GM19452 (cell line): ENCODE measurements around the gene HIVEP3.

Experiments
- ATAC-seq: cut with Tn5 transposase; IDR thresholded peaks from one replicate; pipeline ENCODE4 v1.9.1; 2021; ENCODE audit not compliant: unreplicated experiment

HIVEP3 gene

DNA sequence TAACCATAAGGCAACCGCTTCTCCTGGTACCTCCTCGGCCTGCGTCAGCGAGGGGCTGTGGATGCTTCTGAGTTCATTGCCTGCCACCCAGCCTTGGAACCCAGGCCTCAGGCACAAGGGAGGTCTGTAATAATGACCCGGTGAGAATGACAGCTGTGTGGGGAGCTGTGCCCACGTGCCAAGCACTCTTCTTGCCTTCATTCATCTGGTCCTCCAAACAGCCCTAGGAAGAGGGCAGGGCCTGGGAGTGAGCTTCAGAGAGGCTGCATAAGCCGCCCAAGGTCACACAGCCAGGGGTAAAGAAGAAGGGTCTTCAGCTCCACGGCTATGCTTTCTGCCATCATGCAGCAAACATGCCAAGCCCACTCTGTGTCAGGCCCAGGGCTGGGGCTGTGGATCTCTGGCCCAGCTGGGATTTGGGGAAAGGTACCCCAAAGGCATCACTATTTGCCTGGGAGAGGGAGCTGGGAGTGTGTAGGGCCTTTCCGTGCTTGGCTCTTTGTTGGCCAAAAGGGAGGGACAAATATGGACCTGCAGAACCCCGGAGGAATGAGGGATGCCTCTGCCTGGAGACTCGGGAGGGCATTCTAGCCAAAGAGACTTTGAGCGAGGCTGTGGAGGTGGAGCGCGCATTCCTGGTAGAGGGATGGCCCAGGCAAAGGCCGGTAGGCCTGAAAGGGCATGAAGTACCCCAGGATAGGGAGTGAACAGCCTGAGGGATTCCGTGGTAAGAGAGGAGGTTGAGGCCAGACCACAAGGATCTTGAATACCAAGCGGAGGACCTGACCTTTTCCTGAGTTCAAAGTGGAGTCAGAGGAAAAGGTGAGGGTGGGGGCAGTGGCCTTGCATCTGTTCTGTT lies 424.1 kb downstream of the HIVEP3 start:
- ATAC-seq = no peak

DNA sequence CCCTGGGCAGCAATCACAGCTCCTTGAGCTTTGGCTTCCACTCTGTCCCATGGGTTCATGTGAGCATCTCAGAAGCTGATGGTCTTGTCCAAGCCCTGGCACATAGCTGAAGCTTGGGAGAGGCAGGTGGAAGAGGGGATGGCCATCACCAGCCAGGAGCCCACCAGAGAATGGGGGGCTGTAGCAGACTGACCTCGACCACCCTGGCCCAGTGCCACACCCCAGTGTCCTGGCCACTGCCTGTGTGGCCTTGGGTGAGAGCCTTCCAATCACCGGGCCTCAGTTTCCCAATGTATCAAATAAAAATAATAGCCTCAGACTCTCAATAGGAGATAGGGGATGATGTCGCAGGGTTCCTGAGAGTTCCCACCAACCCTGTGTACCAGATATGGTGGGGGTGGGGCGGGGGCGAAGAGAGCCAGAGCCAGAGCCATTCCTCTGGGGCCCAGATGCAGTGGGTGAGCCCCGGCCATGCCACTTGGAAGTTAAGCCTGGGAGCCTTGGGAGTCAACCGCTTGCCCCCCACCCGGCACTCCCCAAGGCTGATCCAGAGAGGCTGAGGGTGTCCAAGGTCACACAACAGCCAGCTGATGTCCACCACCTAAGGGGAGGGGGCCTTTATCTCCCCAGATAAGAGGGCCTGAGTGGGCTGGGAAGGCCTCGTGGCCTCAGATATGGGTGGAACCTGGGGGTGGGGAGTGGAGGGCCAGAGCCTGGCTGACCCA lies 424.9 kb downstream of the HIVEP3 start:
- no peak for ATAC-seq

DNA sequence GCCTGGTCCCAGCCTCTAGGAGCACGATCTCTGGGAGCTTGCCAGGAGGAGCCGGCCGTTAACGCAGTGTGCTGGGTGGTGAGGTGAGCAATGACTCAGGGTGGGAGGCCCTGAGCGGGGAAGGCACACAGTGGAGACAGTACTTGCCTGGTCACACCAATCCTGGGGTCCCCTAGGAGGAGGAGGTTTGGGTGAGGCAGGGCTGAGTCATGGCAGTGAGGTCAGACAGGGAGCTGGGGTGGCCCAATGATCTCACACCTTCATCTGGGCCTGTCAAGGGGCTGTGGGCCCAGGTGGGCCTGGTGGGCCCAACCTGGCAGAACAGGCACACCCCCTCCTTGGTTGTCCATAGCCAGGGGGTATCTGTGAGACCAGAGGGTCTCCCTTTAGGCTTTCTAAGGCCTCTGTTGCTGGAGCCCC lies 425.6 kb downstream of the HIVEP3 start:
- no peak for ATAC-seq

DNA sequence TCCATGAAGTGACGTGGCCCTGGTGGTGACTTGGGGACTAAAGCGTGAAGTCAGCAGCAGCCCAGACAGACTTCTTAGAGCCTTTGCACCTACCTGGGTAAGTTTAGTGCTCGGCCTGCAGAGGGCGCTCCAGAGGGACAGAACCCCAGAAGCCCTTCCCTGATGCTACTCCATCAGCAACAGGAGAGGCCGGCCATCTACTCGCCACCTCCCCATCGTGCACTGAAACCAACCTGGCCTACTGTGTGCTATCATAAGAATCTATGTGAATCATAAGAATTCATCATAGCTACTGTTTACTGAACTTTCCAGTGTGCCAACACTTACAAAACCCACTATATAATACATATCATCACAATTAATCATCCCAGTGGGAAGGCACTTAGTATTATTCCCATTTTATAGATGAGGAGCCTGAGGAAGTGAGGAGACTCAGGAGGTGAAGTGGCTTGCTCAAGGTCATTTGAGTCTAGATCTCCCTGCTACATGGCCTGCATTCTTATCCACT lies 426.3 kb downstream of the HIVEP3 start:
- ATAC-seq = no peak

GRCh38 chr1:41490911-41491310 lies 427.8 kb downstream of the HIVEP3 start:
- ATAC-seq = no peak

GRCh38 chr1:41489561-41489960 lies 429.2 kb downstream of the HIVEP3 start:
- ATAC-seq = no peak

DNA sequence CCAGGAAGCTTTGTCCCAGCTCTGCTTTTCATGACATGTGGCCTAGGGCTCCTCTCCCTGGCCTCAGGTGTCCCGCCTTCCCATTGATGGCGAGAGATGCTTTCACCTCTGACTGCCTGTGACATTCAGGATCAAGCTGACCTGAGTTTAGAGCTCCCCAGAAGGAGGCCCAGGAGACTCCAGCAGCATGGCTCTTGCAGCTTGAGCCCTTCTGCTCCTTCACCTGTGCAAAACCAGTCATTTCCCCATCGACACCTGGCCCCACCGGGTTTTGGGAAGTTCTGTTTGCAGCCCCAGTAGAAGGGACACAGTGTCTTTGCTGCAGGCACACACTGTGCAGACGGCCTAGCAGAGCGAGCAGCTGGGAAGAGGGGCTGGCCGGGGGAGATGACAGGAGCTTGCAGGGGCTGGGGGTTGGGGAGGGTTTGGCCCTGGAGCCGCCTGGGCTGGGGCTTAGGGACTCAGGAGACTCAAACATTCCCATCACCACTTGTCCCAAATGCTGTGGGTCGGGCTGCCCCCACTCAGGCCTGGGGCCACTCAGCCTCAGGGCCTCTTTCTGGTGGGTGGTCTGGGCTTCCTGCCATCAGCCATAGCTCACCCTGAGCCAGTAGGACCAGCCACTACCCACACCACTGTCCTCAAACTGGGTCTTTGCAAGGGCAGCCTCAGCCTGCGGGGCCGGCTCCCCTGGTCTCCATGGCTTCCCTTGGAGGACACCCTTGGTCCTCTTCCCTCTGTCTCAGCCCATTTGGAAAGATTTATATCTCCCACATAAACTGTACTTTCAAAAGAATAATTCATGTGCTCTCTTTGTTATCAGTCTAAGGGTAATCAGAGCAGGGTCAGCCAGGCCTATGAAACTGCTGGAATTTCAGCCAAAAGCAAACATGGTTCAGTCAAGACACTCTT lies 430.4 kb downstream of the HIVEP3 start:
- ATAC-seq = no peak

DNA sequence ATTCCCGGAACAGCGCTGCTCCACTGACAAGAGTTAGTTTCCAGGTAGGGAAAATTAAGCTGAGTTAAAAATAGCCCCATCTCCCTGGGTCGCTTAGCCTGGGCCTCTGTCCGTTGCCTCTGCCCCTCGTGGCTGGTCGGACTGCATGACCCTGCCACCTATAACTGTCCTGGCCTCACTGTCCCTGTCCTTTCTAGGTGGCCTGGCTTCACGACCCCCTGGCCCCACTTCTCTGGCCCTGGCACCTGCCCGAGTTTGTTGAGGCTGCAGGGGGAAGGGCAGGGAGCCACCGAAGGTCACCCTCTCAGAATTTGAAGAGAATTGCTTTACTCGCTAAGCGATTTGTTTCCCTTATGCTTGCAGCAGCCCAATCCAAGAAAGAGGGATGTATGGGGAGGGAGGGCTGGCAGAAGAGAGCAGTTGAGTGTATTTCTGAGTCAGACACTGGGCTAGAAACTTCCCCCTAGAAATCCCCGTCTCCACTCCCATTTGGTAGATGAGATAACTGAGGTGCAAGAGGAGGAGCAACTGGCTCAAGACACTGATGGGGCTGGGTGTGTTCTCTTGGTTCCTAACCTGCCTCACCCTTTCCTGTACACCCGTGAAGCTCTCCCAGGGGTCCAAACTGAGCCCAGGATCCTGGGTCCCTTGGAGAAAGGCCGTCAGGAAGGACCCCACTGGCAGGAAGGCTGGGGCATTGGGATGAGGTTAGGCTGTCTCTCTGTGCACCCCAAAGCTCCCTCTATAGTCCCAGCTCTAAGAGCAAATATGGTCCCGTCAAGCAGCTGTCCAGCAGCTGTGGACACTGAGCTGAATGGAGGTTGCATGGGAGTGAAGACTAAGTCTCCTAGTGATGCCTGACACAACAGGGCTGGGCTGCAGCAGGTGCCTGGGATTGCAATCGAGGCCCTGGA lies 431.3 kb downstream of the HIVEP3 start:
- ATAC-seq = no peak

DNA sequence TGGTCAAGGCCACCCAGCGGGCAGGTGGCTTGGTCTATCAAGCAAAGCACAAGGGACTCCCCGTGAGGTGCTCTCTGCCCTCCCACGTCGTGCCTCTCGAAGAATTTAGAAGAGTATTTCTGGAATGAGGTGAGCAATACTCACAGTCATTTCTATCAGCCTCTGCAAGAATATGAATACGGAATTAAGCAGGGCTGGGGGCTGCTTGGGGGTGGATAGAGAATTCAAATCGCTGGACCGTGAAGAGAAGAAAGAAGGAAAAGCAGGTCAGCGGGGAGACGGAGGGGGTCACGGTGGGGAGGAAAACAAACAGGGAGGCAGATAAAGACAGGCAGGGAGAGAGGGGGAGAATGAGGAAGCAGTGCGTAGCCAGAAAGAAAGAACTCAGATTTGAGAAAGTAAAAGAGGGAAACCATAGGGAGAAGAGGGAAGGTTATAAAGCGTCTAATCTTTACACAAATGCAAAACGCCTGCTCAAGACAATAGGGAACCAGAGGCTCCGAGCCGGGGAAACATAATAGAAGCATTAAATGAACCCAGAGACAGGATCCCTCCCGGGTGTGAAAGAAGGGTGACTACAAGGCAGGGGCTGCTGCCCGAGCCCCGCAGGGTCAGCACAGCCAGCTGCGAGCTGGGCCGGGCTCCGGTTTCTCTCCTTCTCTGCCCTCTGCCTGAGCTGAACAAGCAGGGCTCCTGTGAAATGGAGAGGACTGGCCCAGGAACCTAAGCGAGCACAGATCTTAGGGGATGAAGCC lies 432.2 kb downstream of the HIVEP3 start:
- no peak for ATAC-seq

DNA sequence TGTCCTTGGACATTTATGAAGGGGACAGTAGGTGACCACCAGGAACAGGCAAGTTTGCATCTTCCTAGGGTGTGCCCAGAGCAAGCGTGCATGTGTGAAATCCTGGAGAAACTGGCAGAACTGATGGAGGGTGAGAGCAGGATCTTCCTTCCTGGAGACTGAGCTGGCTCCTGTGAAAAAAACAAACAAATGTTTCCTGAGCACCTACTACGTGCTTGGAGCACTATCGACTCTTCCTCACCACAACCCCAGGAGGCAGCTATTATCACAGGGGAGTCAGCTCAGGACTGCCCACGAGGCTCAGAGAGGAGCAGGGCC lies 432.7 kb downstream of the HIVEP3 start:
- no peak for ATAC-seq

DNA sequence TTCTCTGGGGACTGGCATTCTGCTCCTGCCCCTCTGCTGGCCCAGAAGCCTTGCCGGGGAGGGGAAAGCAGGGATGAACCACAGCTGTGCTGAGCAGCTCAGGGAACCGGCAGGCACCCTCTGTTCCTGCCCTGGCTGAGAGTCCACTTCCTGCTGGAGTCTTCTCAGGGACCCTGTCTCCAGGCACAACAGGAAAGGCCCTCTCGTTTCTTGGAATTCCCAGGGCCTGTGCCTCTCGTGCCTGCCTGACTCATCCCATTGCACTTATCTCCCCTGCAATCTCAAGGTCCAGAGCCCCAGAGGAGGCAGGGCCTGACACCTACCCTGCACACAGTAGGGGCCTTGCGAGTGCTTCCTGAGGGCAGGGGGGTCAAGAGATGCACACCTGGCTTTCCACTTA lies 433.1 kb downstream of the HIVEP3 start:
- no peak for ATAC-seq

DNA sequence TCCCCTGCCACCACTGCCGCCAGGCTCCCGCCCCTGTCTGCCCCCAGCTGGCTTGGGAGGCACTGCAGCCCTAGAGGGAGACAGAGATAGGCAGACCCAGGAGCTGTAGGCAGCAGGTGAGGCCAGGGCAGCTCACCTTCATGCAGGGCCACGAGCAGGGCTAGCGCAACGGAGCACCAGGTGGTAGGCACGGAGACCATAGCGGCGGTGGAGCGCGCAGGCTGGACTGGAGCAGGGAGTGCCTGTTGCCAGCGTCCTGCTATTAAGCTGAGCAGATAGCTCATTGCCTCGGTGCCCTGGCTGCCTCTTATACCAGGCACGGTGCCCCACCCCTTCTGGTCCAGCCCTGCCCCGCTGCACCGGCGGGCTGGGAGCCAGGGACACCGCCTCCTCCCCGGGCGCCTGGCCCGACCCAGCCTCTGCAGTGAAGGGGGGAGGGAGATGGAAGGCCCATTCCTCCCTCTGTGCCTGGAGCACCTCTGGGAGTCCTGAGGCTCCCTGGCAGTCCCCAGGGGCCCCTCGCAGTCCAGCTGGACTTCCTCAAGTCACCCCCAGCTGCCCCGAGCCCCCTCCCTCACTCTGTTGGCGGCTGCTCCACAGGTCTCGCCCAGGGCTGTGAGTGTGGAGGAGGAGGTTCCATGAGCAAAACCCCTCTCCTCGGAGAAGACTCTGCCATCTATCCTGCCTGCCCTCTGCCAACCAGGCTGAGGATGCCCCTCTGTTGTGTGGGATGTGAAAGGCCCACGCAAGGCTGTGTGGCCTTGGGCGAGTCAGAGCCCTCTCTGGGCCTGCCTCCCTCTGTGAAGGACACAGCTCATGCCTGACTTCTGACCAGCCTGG lies 434.1 kb downstream of the HIVEP3 start, which contains the start of gene EDN2:
Gene EDN2, minus strand, starts transcription at position 282 of the 840 bp plus-strand sequence. Its CDS starts 82 bp downstream, at position 200.
- ATAC-seq = no peak

GRCh38 chr1:41483960-41484401 lies 434.7 kb downstream of the HIVEP3 start:
- no peak for ATAC-seq

GRCh38 chr1:41483001-41483850 lies 435.5 kb downstream of the HIVEP3 start:
- no peak for ATAC-seq

GRCh38 chr1:41482001-41482765 lies 436.5 kb downstream of the HIVEP3 start:
- ATAC-seq = no peak

GRCh38 chr1:41481109-41481775 lies 437.5 kb downstream of the HIVEP3 start:
- ATAC-seq = no peak
